ENCODE measurements around the gene TNRC18. TPM values are rescaled to one million over a fixed set of nuclear protein-coding genes. Genes with fewer than 3 reads are reported as not detected.
A peak's percentile ranks its signal among the peaks of the same experiment; 100 is the strongest.

The TNRC18 gene
- total and polyA plus RNA-seq, 9 of the 15 experiments (the other 6 are each of a cell fraction or from before 2014, with no cell fraction given) = 0.03 to 43.2 (median 18.0) TPM

DNA sequence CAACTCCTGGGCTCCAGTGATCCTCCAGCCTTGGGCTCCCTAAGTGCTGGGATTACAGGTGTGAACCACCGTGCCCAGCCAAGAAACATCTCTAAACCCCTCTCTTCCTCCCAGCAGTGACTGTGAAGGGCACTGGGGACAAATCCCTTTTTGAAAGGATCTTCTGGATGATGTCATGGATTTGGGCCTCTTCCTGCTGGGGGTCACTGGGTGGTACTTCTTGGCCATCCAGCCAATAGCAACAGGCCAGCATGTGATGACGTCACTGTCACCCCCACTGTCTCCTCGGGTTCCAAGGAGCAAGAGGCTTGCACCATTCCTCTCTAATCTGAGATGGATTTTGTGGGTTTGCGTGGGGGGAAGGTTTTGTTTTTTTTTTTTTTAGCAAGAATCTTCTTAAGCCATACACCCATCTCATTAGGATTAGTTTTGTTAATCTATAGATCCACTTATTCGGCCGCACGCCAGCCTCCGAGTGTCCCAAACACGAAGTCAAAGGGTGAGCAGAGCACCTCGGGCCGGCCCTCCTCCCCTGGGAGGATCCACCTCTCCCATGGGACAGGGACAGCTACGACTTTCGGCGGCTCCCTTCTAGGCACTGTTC lies 29.4 kb upstream of the TNRC18 start (continued):
- TF ChIP-seq, protein P1, sequence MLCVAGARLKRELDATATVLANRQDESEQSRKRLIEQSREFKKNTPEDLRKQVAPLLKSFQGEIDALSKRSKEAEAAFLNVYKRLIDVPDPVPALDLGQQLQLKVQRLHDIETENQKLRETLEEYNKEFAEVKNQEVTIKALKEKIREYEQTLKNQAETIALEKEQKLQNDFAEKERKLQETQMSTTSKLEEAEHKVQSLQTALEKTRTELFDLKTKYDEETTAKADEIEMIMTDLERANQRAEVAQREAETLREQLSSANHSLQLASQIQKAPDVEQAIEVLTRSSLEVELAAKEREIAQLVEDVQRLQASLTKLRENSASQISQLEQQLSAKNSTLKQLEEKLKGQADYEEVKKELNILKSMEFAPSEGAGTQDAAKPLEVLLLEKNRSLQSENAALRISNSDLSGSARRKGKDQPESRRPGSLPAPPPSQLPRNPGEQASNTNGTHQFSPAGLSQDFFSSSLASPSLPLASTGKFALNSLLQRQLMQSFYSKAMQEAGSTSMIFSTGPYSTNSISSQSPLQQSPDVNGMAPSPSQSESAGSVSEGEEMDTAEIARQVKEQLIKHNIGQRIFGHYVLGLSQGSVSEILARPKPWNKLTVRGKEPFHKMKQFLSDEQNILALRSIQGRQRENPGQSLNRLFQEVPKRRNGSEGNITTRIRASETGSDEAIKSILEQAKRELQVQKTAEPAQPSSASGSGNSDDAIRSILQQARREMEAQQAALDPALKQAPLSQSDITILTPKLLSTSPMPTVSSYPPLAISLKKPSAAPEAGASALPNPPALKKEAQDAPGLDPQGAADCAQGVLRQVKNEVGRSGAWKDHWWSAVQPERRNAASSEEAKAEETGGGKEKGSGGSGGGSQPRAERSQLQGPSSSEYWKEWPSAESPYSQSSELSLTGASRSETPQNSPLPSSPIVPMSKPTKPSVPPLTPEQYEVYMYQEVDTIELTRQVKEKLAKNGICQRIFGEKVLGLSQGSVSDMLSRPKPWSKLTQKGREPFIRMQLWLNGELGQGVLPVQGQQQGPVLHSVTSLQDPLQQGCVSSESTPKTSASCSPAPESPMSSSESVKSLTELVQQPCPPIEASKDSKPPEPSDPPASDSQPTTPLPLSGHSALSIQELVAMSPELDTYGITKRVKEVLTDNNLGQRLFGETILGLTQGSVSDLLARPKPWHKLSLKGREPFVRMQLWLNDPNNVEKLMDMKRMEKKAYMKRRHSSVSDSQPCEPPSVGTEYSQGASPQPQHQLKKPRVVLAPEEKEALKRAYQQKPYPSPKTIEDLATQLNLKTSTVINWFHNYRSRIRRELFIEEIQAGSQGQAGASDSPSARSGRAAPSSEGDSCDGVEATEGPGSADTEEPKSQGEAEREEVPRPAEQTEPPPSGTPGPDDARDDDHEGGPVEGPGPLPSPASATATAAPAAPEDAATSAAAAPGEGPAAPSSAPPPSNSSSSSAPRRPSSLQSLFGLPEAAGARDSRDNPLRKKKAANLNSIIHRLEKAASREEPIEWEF (CRISPR knock-in tag; IDR thresholded peaks at IDR 0.05) = no peak
- TF ChIP-seq CBX1 (IDR thresholded peaks at IDR 0.05; ENCODE audit: low read depth) (no peak), KDM1A (IDR thresholded peaks at IDR 0.05) (peak in 1 of 2 experiments; percentile 8; a peak in 1 of 4 replicates), ARID2 (IDR thresholded peaks at IDR 0.05) (no peak), HDAC8 (tag; IDR thresholded peaks at IDR 0.05) (no peak), ZEB2 (IDR thresholded peaks at IDR 0.05) (peak; percentile 64; the same call in 1 of the 2 replicates), ZNF561 (CRISPR knock-in tag; conservative IDR thresholded peaks at IDR 0.05) (no peak), PHB (CRISPR knock-in tag; IDR thresholded peaks at IDR 0.05) (no peak), RBM15 (IDR thresholded peaks at IDR 0.05; ENCODE audit: insufficient read depth, low read length) (no peak), ZNF174 (CRISPR knock-in tag; IDR thresholded peaks at IDR 0.05) (no peak), ZNF79 (CRISPR knock-in tag; IDR thresholded peaks at IDR 0.05; ENCODE audit: low read depth) (no peak), POLR2H (tag; IDR thresholded peaks at IDR 0.05; ENCODE audit: low read depth) (no peak), CBFB (CRISPR knock-in tag; IDR thresholded peaks at IDR 0.05) (peak; percentile 59; the same call in 1 of the 2 replicates), HNRNPK (IDR thresholded peaks at IDR 0.05; ENCODE audit: low read depth, low read length, poor library complexity, severe bottlenecking) (no peak)
- TF ChIP-seq, protein P2, sequence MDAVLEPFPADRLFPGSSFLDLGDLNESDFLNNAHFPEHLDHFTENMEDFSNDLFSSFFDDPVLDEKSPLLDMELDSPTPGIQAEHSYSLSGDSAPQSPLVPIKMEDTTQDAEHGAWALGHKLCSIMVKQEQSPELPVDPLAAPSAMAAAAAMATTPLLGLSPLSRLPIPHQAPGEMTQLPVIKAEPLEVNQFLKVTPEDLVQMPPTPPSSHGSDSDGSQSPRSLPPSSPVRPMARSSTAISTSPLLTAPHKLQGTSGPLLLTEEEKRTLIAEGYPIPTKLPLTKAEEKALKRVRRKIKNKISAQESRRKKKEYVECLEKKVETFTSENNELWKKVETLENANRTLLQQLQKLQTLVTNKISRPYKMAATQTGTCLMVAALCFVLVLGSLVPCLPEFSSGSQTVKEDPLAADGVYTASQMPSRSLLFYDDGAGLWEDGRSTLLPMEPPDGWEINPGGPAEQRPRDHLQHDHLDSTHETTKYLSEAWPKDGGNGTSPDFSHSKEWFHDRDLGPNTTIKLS (IDR thresholded peaks at IDR 0.05; ENCODE audit: borderline replicate concordance, low read depth) = 0 out of 2 replicates have a peak, but pooled peaks have one; percentile 11
- TF ChIP-seq, protein P3, sequence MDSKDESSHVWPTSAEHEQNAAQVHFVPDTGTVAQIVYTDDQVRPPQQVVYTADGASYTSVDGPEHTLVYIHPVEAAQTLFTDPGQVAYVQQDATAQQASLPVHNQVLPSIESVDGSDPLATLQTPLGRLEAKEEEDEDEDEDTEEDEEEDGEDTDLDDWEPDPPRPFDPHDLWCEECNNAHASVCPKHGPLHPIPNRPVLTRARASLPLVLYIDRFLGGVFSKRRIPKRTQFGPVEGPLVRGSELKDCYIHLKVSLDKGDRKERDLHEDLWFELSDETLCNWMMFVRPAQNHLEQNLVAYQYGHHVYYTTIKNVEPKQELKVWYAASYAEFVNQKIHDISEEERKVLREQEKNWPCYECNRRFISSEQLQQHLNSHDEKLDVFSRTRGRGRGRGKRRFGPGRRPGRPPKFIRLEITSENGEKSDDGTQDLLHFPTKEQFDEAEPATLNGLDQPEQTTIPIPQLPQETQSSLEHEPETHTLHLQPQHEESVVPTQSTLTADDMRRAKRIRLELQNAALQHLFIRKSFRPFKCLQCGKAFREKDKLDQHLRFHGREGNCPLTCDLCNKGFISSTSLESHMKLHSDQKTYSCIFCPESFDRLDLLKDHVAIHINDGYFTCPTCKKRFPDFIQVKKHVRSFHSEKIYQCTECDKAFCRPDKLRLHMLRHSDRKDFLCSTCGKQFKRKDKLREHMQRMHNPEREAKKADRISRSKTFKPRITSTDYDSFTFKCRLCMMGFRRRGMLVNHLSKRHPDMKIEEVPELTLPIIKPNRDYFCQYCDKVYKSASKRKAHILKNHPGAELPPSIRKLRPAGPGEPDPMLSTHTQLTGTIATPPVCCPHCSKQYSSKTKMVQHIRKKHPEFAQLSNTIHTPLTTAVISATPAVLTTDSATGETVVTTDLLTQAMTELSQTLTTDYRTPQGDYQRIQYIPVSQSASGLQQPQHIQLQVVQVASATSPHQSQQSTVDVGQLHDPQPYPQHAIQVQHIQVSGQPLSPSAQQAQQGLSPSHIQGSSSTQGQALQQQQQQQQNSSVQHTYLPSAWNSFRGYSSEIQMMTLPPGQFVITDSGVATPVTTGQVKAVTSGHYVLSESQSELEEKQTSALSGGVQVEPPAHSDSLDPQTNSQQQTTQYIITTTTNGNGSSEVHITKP (IDR thresholded peaks at IDR 0.05; ENCODE audit: partially characterized antibody) = peak; percentile 74
